GM21528 (cell line): ENCODE data around the gene CMKLR1.

Experiments
- ATAC-seq: cut with Tn5 transposase; IDR thresholded peaks from one replicate; pipeline ENCODE4 v1.9.1; 2021; ENCODE audit warnings: mild to moderate bottlenecking, moderate library complexity; ENCODE audit not compliant: unreplicated experiment, low FRiP score

Gene CMKLR1

DNA sequence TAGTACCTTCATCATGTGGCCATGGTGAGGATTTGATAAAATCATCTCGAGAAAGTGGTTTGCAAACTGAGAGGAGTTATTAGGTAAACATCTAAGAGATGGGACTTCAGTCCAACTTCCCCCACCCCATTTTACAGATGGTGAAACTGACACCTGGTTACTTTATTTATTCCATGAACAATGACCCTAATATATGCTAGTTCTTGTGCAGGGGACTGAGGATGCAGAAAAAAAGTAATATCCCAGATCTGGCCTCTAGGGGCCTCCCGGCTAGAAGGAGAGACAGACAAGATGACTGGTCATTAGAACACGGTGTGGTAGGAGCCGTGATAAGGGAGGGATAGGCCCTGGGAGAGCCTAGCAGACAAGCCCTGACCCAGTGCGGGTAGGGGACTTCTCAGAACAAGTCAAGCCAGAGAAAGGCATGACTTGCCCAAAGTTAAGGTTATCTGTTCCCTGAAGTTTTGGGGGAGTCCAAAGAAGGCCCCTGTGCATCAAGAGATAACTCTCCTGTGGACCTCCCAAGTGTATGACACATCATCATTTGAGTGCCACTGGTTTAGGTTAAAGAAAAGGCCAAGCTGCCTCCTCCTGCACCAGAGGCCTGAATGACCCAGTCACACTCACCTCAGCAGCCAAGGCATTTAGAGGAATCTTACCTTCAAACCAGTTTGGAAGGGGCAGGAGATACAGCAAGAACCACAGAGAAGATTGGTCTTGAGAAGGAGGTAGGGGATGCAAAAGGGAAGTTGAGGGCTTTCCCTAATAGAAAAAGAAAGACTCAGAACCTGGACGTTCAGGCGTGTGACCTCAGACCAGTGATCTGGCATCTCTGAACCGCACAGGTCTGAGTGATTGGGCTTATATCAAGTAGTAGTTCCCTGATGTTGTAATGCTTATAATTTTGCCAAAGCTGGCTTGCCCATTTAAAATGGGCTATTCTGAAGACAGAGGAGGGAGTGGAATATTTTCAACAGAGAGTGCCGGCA, 1.6 kb downstream of the CMKLR1 start:
- ATAC-seq: no peak

DNA sequence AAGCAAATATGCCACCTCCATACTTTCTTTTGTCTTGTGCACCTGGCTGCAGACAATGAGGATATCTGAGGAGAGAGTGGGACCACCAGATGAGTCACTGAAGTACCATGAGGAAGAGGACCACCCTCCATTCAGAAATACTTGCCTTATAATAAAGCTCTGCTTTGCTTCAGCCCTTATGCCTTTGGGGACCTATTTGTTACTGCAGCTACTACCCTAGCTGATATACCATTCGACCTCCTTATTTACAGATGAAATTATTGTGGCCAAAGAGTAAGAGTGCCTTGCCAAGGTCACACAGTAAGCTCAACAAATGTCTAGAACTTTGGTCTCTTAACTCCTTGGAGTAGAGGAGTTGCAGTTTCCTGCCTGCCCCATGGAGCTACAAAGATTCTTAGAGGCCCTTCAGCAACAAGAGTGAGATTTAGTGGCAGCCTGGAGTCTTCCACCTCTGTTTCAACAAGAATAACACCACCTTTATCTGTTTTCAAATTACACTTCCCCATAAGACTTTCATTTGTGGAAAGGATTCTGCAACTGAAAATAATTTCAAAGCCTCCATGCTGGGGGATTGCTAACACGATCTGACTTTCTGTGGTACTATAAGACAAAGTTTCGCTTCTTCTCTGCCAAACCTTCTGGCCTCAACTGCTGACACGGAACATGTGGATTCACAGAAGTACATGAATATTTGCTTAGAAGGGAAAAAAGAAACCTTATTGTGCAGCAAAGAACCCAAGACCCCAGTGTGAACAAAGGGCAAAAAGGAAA, 3.6 kb downstream of the CMKLR1 start:
- ATAC-seq: peak; percentile 61

DNA sequence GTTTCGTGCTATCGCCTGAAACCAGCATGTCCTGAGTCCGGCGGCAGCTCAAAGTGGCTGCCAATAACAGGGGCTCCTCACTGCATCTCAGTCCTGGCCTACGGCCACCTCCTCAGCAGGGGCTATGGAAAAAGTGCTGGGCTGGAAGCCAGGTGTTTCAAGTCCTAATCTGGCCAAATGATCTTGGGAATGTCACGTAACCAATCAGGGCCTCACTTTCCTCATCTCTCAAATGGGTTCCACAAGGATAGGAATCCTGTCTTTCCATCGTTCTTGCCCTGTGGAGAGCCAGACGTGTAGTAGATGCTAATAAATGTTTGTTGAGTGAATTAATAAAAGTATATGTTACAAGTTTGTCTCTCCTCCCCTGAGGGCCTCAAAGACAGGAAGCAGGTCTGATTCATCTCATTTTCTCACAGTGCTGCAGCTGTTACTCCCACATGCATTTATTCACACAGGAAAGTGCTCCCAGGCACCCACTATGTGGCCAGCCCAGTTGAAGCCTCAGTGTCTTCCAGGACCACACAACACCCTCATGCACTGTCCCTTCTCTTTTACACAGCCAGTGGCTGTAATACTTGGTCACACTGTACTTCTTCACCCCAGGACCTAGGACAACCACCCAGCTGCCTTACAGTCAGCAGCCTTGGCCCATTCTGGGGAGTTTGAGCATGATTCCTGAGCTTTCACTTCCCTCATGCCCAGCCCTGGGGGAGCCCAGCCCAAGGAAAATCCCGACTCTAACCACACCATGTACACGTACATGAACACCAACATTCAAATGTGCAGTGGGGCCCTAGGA, 5.0 kb downstream of the CMKLR1 start:
- peak; percentile 51 for ATAC-seq

DNA sequence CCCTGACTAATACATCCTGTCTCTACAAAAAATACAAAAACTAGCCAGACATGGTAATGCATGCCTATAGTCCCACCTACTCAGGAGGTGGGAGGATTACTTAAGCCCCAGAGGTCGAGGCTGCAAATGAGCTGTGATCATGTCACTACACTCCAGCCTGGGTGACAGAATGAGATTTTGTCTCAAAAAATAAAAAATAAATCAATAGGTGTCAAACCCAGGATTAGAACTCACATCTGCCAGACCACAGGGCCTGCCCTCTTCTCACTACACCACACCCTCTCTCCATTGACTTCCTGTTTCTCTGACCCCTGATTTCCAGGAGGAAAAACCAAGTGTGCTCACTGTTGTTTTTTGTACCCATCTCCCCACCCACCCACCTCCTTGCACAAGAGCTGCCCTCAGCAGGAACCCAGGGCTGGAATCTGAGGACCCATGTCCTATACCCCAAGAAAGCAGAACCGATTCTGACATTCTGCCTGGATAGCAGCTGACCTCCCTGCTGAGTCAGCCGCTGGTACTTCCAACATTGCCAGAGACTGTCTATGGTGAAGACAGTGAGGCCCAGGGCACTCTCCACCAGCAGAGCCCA, 6.2 kb downstream of the CMKLR1 start:
- no peak for ATAC-seq

DNA sequence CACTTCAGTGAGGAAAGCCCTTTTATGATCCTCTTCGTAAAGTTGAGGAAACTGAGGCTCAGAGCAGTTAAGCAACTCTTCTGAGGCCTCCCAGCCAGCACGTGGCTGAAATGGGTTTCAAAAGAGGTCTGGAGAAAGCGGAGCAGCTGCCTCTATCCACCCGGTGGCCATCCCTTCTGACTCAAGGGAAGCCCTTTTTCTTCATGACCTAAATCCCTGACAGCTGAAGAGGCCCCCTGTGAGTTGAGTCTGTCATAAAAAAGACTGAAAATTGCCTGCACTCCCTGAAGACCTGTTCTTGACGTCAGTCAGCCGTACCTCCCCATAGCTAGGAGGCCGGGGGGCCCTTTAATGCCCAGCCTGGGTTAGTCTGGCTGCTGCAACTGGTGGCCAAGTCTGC, 10.7 kb downstream of the CMKLR1 start:
- no peak for ATAC-seq

DNA sequence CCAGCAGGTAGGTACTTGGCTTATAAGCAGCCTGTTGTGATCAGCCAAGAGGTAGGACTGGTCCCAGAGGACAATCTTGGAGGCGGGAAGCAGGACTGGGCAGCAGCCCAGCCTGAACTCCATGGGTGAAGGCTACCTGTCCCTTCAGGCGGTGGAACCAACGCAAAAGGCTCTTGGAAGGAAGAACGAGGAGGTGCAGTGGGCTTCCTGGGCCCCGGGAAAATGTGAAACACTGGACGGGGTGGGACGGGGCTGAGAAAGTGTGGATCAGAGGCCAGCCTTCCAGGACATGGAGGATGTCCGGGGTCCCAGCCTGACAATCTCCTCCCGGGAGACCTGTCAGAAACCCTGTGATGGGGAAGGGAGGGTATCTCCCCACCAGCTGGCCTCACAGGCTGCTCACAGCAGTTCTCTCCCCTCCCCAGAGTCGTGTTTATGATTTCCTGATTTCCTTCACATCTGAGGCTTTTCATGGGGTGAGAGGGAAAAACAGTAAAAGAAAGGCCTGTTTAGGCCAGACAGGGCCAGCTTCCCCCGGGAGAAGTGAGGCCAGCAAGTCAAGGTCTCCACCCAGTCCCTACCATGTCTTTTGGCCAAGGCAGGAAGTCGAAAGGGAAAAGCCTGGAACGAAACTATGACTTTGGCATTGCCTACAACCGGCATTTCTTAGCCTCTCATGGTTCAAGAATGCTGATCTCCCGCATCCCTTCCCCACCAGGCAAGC, 11.3 kb downstream of the CMKLR1 start:
- no peak for ATAC-seq

DNA sequence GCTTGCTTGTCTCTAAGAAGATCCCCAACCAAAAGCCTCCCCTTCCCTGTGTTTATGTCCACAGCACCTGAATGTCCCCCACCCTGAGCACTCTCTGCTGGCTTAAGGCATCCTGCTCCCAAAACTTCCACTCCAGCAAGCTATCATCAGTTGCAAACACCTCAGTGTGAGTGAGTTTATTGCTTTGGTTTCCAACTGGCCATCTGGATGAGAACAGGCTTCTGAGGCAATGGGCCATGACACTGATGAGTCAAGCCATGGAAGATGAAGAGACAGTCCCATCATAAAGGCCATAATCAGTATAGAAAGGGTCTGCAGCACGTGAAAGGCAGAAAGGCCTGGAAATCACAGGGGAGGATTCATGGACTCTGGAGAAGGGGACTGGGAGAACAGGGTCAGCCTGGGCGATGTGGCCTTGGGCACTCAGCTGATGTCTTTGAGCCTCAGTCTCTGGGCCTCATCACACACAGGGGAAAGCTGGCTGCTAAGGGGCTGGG, 12.8 kb downstream of the CMKLR1 start:
- no peak for ATAC-seq

DNA sequence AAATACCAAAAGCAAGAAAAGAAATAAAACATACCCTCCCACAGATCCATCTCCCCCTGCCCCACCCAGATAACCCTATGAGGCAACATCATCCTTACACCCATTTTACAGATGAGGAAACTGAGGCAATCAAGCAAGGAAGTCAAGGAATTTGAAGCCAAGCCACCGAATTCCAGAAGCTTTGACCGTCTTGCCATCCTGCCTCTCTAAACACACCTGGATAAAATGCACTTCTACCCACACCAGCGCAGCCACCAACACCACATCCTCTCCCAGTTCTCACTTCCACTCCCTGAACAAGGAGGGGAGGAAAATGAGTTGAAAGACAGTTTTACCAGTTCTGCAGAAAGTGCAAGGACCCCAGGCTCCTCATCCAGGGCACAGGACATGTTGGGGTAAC, 13.6 kb downstream of the CMKLR1 start:
- no peak for ATAC-seq

DNA sequence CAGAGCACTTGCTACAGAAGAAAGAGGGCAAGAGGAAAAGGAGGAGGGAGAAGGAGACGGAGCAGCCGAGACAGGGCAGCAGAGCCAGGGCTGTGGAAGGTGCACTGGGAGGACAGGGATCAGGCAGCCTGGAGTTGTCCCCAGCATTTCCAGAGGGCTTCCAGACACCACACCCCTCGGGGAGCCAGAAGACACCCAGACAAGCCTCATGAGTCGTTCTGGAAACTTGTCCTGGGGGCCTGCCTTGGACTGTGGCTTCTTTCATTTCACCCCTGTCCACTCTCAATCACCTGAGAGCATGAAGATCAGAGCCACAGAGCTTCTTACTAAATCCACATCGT, 14.1 kb downstream of the CMKLR1 start:
- ATAC-seq: no peak

DNA sequence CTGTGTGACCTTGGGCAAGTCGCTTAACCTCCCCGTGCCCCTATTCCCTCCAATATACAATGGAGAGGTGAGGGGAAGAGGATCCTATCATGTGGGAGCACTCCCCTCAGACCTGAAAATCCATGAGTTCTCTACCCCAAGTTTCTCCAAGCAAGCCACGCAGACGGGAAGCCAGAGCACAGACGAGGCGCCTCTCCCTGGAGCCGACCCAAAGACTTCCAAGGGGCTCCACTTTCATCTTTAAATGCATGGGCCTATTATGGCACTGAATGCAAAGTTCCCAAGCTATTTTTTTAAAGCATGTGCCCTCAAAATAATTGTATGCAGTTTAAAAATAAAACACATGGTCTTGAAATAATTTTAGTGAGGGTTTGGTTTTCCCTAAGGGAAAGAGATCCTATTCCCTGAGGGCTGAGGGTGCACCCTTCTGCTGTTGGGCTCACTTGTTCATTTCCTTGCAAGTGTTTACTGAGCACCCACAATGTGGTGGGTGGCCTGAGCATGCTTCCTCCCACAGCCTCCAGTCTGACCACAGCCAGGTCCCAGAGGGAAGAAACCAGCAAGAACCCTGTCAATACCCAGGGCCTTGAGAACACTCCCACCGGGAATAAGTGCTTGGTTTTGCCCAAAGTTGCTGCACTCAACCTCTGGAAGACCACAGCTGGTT, 14.6 kb downstream of the CMKLR1 start:
- ATAC-seq: no peak

DNA sequence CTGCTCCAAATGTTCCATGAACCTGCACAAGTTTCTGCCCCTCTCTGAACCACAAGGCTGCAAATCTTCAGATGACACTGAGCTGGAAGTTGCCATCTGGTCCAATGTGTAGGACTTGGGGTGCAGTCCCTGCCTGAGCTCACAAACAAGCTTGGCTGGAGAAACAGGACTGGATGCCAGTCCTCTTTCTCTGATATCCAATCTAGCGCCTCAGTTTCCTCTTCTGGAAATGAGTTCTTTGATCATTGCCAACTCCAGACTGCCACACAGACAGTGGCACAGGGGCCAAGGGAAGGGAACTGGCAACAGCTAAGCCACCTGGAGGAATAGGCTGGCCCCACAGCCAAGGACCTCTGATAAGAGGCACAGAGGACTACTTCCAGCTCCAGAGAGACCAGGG, 15.5 kb downstream of the CMKLR1 start:
- no peak for ATAC-seq

DNA sequence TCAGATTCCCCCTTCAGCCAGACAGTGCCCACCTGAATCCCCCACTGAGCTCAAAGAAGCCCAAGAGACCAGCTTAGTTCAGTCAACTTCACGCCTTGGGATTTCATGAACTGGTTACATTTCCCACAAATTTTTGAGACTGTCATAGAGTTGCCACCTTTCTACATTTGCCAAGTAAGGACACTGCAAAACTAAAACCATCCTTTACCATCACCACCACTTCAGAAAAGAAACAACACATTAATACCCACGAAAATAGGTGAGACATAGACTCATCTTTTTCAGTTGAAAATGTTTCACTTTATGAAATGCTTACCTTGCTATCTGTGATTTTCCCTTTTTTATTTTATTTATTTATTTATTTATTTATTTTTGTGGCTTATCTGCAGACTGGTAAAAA, 16.1 kb downstream of the CMKLR1 start:
- no peak for ATAC-seq

DNA sequence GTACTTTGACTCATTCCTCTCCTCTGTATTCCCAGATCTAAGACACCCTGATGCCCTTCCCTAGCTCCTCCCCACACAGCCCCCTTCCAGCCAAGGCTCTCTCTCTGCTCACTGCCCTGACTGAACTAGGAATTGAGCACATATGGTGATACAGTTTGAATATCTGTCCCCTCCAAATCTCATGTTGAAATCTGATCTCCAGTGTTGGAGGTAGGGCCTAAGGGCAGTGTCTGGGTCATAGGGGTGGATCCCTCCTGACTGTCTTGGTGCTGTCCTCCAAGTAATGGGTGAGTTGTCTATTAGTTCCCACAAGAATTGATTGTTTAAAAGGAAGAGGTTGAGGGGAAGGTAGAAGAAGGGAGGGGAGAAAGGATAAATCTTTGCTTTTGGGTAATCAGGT, 17.4 kb downstream of the CMKLR1 start:
- no peak for ATAC-seq

DNA sequence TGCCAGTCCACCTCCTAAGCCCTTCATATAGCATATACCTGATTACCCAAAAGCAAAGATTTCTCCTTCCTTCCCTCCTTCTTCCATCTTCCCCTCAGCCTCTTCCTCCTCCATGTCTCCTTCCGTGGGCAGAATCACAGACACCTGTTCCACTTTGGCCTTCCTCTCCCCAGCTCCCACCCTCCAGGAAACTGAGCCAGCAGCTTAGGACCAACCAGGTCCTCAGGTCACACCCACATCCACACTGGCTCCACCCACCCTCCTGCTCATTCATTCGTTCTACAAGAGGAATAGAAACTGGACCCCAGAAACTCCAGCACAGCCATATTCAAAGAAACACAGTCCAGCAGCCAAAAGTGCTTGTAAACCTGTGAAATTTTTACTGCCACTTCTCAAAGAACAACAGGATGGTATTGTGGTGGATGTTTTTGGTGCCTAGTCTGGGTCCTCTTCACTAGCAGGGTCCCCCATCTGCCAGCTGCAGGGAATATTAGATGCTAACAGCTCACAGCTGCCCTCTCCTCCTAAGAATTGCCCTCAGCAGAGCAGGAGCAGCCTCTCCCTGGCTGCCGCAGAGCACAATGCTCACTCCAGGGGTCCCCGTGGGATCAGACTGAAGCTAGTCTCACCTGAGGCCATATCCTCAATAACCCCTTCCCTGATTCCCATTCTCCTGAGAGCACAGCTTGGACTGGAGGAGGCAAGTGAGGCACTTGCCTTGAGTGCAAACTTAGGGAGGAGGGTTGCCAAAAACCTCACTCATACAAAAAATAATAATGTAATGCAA, 18.4 kb downstream of the CMKLR1 start:
- no peak for ATAC-seq

DNA sequence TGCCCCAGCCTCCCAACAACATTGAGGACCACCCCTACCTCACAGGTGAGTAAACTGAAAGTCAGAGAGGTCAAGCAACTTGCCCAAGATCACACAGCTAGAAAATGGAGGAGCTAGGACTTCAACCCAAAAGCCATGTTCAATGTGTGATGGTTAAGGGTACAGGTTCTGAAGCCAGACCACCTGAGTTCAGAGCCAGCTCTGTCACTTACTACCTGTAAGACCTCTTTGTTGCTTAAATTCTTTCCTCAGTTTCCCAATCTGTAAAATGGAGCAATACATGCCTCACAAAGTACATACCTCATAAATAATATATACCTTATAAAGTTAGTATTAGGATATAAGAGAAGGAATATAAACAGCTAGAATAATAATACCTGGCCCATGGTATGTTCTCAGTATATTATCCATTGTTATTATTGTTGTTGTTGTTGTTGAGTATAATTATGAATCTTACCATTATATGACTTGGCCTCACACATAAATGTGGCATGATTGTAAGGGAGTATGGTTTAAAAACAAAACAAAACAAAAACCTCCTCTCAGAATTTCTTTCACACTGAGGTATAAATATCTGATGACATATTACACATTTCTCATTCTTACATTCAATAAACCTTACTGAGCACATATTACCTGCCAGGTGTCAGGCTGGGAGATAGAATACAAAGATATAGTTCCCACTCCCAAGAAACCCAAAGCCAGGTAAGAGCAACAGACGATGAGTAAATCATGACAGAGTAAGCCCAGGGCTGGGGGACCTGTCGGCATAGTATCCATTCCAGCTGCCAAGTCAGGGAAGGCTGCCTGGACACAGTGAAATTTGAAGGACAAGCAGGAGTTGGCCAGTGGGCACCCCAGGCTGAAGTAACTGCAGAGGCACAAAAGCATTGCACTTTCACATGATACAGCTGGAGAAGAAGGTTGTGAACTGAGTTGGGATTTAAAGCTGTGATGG, 19.6 kb downstream of the CMKLR1 start:
- ATAC-seq: no peak

DNA sequence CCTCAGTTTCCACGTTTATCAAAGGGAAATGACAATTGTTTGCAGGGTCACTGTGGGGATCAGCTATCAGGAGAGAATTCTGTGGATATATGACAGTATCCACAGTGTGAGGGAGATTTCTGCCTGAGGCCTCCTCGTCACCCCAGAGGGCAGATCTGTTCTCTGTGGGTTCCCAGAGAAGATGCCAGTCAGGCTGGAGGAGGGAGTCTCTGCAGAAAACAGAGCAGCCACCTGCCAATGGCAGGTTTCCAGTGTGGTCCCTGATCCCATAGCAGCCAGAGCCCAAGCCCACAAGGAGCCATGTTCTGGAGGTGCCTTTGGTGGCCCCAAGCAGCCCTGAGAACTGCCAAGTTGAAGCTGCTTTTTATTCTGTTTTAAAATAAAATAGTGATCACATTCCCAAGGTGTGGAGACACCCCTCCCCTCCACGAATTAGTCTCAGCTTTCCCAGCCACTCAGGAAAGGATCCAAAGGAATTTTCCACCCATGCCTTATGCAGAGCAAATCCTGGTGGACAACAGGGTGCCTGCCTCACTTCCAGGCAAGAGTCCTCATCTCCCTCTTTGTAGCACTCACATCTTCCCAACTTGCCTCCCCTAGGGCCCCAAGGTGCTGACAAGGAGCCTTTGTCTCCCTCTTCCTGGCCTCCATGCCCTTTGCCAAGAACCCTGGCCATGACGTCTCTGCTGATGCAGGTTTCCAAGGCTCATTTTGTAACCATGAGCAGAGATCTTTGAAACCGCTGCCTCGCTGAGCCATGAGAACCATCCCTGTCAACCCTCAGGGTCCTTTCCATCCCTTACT, 20.4 kb downstream of the CMKLR1 start:
- ATAC-seq: no peak
